GM12873 (cell line): ENCODE results near the gene PKHD1.

Experiments used
- CTCF ChIP-seq: IDR thresholded peaks from 2 replicates; pipeline ENCODE4 v1.5.1; 2012; ENCODE audit warnings: low read depth, mild to moderate bottlenecking, moderate library complexity, low read length, control low read depth; ENCODE audit not compliant: insufficient read depth; ENCODE audit errors: missing control alignments

The PKHD1 gene

GRCh38 chr6:51968265-51968664, 119.1 kb downstream of the PKHD1 start:
- TF ChIP-seq CTCF: no peak

GRCh38 chr6:51965222-51965801, 122.1 kb downstream of the PKHD1 start:
- TF ChIP-seq CTCF: no peak

- TF ChIP-seq CTCF: no peak
Observed at GRCh38 chr6:51963980-51964379, 123.4 kb downstream of the PKHD1 start.

- no peak for TF ChIP-seq CTCF
Observed at GRCh38 chr6:51962354-51962753, 125.1 kb downstream of the PKHD1 start.

- TF ChIP-seq CTCF: no peak
Observed at GRCh38 chr6:51960419-51960818, 127.0 kb downstream of the PKHD1 start.

GRCh38 chr6:51959744-51960383, 127.5 kb downstream of the PKHD1 start:
- TF ChIP-seq CTCF: peak; percentile 86

- TF ChIP-seq CTCF: no peak
Observed at GRCh38 chr6:51954681-51955080, 132.7 kb downstream of the PKHD1 start.

- TF ChIP-seq CTCF: no peak
Observed at GRCh38 chr6:51953246-51953645, 134.2 kb downstream of the PKHD1 start.
